Activated CD8-positive, alpha-beta memory T cell treated with anti-CD3 and anti-CD28 coated beads for 24 hours (primary cell): ENCODE measurements around the gene PPP2R1B.

Experiments
- DNase-seq: peaks from one replicate; pipeline ENCODE4 v3.0.0-alpha.2; 2020

The PPP2R1B gene

DNA sequence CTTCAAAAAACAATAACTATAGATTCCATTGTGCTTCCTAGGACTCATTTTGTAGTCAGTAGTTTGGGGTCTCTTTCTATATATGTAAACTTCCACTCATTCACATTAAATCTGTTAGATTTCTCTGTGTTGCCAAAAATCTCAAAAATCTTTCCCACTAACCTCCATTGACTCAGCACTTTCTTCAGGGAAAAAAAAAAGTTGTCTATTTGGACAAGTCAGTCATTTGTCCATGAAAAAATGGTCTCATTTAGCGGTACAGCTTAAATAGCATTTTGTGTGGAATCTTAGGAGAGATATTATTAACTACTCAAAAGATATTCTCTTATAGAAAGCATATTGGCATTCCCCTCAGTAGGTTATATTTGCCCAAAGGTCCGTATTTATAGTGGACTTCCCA is 81.9 kb downstream of the PPP2R1B start:
- DNase-seq = no peak

GRCh38 chr11:111683806-111684205 is 82.4 kb downstream of the PPP2R1B start:
- DNase-seq = no peak

GRCh38 chr11:111680486-111681175 is 85.6 kb downstream of the PPP2R1B start:
- DNase-seq = no peak
